ENCODE results near the gene SLC9A4.

SLC9A4 gene

GRCh38 chr2:102453501-102453900 is 19.5 kb upstream of the SLC9A4 start:
- DNase-seq (ENCODE audit: low read depth): no peak

GRCh38 chr2:102455061-102455670 is 17.9 kb upstream of the SLC9A4 start:
- DNase-seq (ENCODE audit: low read depth): no peak

- no peak for DNase-seq (ENCODE audit: low read depth)
Measured at GRCh38 chr2:102460467-102460866, 12.6 kb upstream of the SLC9A4 start.

GRCh38 chr2:102461188-102461587 is 11.8 kb upstream of the SLC9A4 start:
- DNase-seq (ENCODE audit: low read depth): no peak

GRCh38 chr2:102463160-102463559 is 9.9 kb upstream of the SLC9A4 start:
- no peak for DNase-seq (ENCODE audit: low read depth)

GRCh38 chr2:102470168-102470567 is 2.9 kb upstream of the SLC9A4 start:
- no peak for DNase-seq (ENCODE audit: low read depth)

- no peak for DNase-seq (ENCODE audit: low read depth)
Measured at GRCh38 chr2:102473631-102474030, 605 bp downstream of the SLC9A4 start.

- no peak for DNase-seq (ENCODE audit: low read depth)
Measured at GRCh38 chr2:102474785-102475184, 1.8 kb downstream of the SLC9A4 start.

- DNase-seq (ENCODE audit: low read depth): no peak
Measured at GRCh38 chr2:102478686-102479470, 5.9 kb downstream of the SLC9A4 start.

- no peak for DNase-seq (ENCODE audit: low read depth)
Measured at GRCh38 chr2:102480285-102481195, 7.5 kb downstream of the SLC9A4 start.

GRCh38 chr2:102481931-102482330 is 8.9 kb downstream of the SLC9A4 start:
- no peak for DNase-seq (ENCODE audit: low read depth)

GRCh38 chr2:102483086-102483485 is 10.1 kb downstream of the SLC9A4 start:
- no peak for DNase-seq (ENCODE audit: low read depth)

GRCh38 chr2:102484310-102485061 is 11.5 kb downstream of the SLC9A4 start:
- no peak for DNase-seq (ENCODE audit: low read depth)

GRCh38 chr2:102485147-102485785 is 12.2 kb downstream of the SLC9A4 start:
- DNase-seq (ENCODE audit: low read depth): no peak

- no peak for DNase-seq (ENCODE audit: low read depth)
Measured at GRCh38 chr2:102486941-102487702, 14.1 kb downstream of the SLC9A4 start.

GRCh38 chr2:102487761-102488462 is 14.9 kb downstream of the SLC9A4 start:
- DNase-seq (ENCODE audit: low read depth): no peak

GRCh38 chr2:102489646-102490045 is 16.6 kb downstream of the SLC9A4 start:
- DNase-seq (ENCODE audit: low read depth): no peak

- DNase-seq (ENCODE audit: low read depth): no peak
Measured at GRCh38 chr2:102492006-102492405, 19.0 kb downstream of the SLC9A4 start.

GRCh38 chr2:102494570-102494969 is 21.5 kb downstream of the SLC9A4 start:
- no peak for DNase-seq (ENCODE audit: low read depth)

- DNase-seq (ENCODE audit: low read depth): no peak
Measured at GRCh38 chr2:102498414-102498813, 25.4 kb downstream of the SLC9A4 start.

All from T-helper 22 cell (primary cell).